HG02571 (cell line): ENCODE data around the gene OSBP.

ENCODE experiments used
- ATAC-seq: cut with Tn5 transposase; IDR thresholded peaks from one replicate; pipeline ENCODE4 v1.9.1; 2021; ENCODE audit warnings: mild to moderate bottlenecking, moderate library complexity; ENCODE audit not compliant: unreplicated experiment

The OSBP gene

DNA sequence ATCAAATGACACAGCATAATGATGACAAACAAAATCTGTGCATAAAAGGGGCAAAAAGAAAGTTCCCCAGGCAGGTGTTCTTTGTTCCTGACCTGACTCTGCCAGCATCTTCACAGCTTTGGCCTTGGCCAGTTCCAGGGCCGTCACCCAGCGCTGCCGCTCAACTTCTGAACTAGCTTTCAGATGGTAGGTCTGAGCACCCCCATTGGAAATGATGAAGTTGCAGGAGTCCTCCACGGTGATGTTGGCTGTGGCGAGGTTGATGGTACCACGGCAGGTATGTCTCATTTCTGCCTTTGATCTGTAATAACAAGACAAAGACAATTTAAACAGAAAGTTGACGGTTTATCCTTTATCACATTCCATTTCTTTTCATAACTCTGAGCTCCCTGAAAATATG is 5.3 kb downstream of the OSBP start:
- no peak for ATAC-seq

- ATAC-seq, result no peak
Measured at GRCh38 chr11:59607703-59608454, 7.7 kb downstream of the OSBP start.

- no peak for ATAC-seq
Measured at GRCh38 chr11:59602432-59602831, 13.1 kb downstream of the OSBP start.

GRCh38 chr11:59601788-59602187 is 13.8 kb downstream of the OSBP start:
- ATAC-seq, result no peak

DNA sequence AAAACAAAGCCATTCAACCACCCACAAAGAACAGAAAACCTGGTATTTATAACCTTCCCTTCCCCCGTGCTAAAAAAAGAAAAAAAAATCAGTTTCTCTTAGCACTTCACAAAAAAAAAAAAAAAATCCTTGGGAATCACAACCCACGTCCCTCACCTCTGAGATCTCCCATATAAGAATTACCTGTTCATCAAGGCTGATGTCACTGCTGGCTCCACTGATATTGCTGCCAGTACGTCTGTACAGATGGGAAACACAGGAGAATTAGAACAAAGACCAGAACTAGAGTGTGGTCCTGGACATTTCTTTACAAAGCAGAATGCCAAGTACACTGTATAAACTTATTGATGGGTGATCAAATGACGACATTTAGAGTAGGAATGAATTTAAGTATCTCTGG is 14.9 kb downstream of the OSBP start:
- no peak for ATAC-seq

DNA sequence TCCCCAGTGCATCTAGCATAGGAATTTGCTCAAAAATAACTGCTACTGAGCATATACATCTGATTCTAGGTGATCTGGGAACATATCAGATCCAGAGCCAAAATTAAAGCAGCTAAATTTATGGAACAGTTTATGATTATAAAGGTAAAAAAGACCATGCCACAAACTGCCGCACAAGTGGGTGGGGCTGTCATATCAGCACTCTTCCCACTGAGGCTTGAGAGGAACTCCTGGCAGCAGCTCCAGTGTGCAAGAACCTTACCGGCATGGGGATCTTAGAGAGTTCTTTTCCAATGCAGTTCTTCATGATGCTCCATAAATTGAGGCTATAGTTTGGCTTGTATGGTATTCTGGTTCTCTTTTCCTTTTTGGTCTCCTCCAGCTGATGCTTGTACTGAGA is 15.3 kb downstream of the OSBP start:
- no peak for ATAC-seq

- ATAC-seq, result no peak
Measured at GRCh38 chr11:59598961-59599360, 16.6 kb downstream of the OSBP start.

- ATAC-seq, result no peak
Measured at GRCh38 chr11:59584294-59584693, 31.3 kb downstream of the OSBP start.

- ATAC-seq, result no peak
Measured at GRCh38 chr11:59582006-59582405, 33.6 kb downstream of the OSBP start.

DNA sequence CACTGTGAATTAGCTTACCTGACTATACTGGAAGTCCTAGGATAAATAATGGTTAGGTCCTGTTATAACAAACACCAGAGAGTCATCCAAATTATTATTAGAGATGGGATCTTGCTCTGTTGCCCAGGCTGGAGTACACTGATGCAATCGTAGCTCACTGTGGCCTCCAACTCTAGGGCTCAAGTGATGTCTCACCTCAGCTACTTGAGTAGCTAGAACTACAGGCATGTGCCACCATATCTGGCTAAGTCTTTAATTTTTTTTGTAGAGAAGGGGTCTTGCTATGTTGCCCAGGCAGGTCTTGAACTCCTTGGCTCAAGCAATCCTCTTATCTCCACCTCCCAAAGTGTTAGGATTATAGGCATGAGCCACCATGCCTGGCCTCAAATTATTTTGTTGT is 37.2 kb downstream of the OSBP start:
- no peak for ATAC-seq

- no peak for ATAC-seq
Measured at GRCh38 chr11:59575505-59575904, 40.1 kb downstream of the OSBP start.

DNA sequence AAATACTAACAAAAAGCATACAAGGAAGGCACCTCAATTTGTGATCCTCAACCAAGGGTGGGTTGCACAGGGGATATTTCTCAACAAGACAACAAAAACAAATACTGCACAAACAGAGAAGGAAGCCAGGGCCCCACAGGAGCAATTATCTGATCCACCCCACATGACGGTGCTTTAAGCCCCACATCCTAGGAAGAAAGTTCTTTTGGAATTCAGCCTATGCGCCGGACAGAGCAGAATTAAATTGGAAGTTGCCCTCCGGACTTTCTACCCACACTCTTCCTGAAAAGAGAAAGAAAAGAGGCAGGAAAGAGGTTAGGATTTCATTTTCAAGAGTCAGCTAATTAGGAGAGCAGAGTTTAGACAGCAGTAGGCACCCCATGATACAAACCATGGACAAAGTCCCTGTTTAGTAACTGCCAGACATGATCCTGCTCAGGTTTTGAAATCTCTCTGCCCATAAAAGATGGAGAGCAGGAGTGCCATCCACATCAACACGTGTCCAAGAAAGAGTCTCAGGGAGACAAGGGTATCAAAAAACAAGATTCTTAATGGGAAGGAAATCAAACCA is 40.6 kb downstream of the OSBP start:
- no peak for ATAC-seq

GRCh38 chr11:59574467-59574866 is 41.1 kb downstream of the OSBP start:
- ATAC-seq, result no peak

DNA sequence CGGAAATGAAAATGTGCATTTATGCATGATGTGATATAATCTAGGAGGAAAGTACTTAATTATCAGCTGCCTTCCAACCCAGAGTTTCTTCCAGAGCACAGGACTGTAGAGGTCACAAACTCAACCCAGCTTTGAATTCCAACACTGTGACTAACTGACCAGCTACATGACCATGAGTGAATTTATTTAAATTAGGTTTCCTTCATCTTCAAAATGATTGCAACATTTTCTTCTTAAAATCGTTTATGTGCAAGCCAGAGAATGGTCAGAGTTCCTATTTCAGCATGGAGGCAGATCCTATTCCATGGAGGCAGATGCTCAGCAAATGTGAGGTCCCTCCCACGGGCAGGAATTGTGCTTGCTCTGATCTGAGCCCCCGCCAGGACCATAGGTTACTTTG is 42.4 kb downstream of the OSBP start:
- no peak for ATAC-seq

DNA sequence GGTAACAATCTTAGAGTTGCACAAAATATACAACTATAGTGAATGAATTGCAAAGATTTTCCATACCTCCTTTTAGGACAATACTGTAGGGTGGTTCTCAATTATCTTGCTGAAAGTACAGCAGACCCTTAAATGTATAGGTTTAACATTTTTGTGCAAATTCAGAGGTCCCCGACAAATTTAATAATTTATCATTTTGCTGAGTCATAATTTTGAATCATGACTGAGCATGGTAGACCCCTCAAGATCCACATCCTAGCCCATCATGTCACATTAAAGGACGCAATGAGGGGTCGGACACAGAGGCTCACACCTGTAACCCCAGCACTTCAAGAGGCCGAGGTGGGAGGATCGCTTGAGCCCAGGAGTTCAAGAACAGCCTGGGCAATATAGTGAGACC is 43.5 kb downstream of the OSBP start:
- ATAC-seq, result no peak

DNA sequence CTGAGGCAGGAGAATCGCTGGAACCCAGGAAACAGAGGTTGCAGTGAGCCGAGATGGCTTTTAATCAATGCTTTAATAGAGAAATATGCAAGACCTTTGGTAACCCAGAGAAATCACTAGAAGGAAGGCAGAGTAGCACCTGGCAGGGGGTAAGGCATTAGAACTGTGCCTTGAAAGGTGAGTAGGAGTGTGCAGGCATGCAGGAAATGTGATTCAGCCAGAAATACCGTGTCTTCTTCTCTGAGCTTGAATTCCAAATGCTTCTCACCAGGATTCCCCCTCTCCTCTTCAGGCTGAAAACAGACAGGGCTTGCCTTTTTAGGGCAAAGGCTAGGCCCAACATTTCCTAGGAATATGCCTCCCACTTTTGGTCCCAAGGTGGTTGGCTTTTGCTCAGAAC is 53.3 kb downstream of the OSBP start:
- no peak for ATAC-seq

- peak; percentile 37 for ATAC-seq
Measured at GRCh38 chr11:59560702-59561473, 54.7 kb downstream of the OSBP start.

DNA sequence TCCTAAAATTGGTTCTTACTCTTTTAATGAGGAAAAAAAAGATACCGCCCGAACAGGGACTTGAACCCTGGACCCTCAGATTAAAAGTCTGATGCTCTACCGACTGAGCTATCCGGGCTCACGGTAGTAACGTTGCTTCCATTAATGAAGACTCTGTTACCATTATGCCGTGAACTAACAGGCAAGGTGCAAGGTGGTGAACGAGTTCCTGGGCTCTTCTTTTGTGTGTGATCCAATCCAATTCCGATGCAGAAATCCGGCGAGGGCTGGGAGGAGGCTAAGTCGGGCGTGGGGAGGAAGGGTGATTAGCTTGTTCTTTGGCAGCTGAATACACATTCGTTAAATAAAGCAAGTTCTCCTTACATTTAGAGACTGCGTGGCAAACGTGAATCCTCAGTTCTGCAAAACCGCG is 55.3 kb downstream of the OSBP start:
- peak; percentile 28 for ATAC-seq

- no peak for ATAC-seq
Measured at GRCh38 chr11:59559886-59560285, 55.7 kb downstream of the OSBP start.

DNA sequence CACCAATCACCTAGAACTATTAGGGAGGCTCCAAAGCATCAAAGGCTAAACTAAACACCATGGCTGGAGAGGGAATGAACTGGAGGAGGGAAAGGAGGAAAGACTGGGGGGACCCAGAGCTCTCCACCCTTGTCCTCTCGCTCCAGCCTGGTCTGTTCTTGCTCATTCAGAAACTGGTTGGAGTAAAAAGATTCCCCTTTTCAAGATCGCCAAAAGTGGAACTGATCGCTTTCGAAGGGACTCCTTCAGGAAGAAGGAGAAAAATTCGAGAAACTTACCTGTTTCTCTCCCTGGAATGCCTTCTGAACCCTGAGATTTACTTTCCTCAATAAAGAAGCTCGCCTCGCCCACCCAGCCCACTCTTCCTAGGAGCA is 57.3 kb downstream of the OSBP start:
- ATAC-seq, result no peak

- no peak for ATAC-seq
Measured at GRCh38 chr11:59556917-59557348, 58.6 kb downstream of the OSBP start.
